ENCODE measurements around the gene TCF25. TPM values are rescaled to one million over a fixed set of nuclear protein-coding genes. Genes with fewer than 3 reads are reported as not detected.
A peak's percentile ranks its signal among the peaks of the same experiment; 100 is the strongest.
"Not testable (repeated sequence)": the region's sequence is repeated elsewhere in the genome, so short reads cannot be mapped to it uniquely, and the experiment has no call there.

The TCF25 gene
- total RNA-seq, 2 experiments from 2014 or later: 218 to 243 TPM

DNA sequence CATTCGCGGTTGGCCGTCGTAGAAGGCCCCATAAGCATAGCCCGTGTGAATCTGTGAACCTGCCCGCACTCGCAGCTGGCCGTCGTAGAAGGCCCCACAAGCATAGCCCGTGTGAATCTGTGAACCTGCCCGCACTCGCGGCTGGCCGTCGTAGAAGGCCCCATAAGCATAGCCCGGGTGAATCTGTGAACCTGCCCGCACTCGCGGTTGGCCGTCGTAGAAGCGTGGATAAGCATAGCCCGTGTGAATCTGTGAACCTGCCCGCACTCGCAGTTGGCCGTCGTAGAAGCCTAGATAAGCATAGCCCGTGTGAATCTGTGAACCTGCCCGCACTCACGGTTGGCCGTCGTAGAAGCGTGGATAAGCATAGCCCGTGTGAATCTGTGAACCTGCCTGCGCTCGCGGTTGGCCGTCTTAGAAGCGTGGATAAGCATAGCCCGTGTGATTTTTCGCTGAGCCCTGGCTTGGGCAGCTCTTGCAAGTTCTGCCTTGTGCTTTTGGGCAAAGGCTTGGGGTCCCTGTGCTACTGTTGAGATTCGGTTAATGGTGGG, 38.5 kb upstream of the TCF25 start:
- Mint-ChIP-seq H3K4me1 (peaks cover 12% of the 10 kb centered on the region), H3K9me3 (peaks cover 14% of the 10 kb centered on the region), H3K27me3 (peaks cover 28% of the 10 kb centered on the region)
- H3K27ac Mint-ChIP-seq; POLR2A ChIA-PET; DNase-seq; H3K36me3 Mint-ChIP-seq; H3K4me3 Mint-ChIP-seq; ATAC-seq (ENCODE audit: low read depth): not testable (repeated sequence)

DNA sequence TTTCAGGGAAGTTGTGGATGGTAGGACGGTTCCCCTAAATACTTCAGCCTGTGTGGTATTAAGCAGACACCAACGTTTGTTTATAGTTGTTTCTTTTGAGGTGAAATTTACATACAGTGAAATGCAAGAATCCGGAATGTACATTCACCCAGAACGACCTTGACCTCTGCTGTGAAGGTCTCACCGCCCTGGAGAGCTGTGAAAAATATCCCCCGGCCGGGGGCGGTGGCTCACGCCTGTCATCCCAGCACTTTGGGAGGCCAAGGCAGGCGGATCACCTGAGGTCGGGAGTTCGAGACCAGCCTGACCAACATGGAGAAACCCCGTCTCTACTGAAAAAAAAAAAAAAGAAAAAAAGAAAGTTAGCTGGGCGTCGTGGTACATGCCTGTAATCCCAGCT, 36.9 kb upstream of the TCF25 start:
- DNase-seq; H3K4me3 Mint-ChIP-seq; H3K36me3 Mint-ChIP-seq; H3K27ac Mint-ChIP-seq; ATAC-seq (ENCODE audit: low read depth); POLR2A ChIA-PET: not testable (repeated sequence)
- H3K9me3 Mint-ChIP-seq: peaks cover 14% of the 10 kb centered on the region
- H3K4me1 Mint-ChIP-seq: peaks cover 19% of the 10 kb centered on the region
- H3K27me3 Mint-ChIP-seq: peaks cover 23% of the 10 kb centered on the region

DNA sequence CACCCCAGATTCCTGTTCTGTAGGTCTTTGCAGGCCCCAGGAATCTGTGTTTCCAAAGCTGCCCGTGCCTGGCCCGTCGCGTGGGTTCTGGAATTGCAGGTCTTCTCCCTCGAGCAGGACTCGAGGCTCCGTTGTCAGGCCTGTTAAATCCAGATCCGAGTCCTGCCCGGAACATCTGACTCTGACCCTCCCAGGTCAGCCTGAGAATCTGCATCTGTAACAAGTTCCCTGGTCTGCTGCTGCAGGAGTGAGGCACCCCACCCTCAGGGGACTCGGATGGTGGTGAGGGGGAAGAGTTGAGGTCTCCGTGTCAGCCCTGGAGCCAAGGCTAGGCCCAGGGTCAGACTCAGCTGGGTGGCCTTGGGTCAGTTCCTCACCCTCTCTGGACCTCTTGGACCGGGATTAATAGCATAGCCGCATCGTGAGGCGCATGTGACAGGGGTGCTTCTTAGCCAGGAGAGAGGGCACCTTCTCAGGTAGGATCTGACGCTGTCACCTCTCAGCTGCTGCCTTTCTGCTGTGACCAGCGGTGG, 36.3 kb upstream of the TCF25 start:
- ATAC-seq (ENCODE audit: low read depth) (no peak), DNase-seq (no peak)
- Mint-ChIP-seq H3K27me3 (peaks cover 20% of the 10 kb centered on the region), H3K4me3 (peak overlapping the region; percentile 73), H3K27ac (no peak overlapping the region), H3K36me3 (no peaks in the 10 kb centered on the region), H3K4me1 (peaks cover 19% of the 10 kb centered on the region), H3K9me3 (peaks cover 14% of the 10 kb centered on the region)
- POLR2A ChIA-PET: interaction anchor here (0.6 to 1.0 kb wide), 7 partner anchors 9 to 137 kb away, joined by 3 read pairs; partner anchors contain the start of gene TCF25

DNA sequence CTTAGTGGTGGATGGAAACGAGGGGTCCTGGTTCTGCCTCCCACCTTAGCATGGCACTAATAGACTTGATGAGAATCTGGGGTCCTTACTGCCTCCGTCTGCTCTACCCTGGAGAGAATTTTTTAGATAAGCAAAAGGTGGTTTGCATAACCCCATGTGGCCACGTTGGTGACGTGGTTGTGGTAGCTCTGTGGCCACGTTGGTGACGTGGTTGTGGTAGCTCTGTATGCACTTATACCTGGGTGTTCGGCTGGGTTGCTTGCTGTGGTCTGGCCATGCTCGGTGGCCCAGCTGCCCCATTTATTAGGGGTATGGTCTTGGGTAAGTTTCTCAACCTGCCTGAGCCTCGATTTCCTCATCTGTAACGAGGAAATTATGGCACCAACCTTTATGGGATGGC, 32.1 kb upstream of the TCF25 start:
- DNase-seq (peak; percentile 85), ATAC-seq (ENCODE audit: low read depth) (peak; percentile 55)
- Mint-ChIP-seq H3K4me3 (peak overlapping the region; percentile 54), H3K4me1 (peaks cover 29% of the 10 kb centered on the region), H3K36me3 (no peaks in the 10 kb centered on the region), H3K27me3 (peaks cover 32% of the 10 kb centered on the region), H3K27ac (peak overlapping the region; percentile 81), H3K9me3 (no peaks in the 10 kb centered on the region)
- POLR2A ChIA-PET: interaction anchor here (0.7 to 1.6 kb wide), 3 partner anchors 14 to 32 kb away, joined by 4 to 8 read pairs (median 4); partner anchors contain the start of genes FANCA and TCF25

DNA sequence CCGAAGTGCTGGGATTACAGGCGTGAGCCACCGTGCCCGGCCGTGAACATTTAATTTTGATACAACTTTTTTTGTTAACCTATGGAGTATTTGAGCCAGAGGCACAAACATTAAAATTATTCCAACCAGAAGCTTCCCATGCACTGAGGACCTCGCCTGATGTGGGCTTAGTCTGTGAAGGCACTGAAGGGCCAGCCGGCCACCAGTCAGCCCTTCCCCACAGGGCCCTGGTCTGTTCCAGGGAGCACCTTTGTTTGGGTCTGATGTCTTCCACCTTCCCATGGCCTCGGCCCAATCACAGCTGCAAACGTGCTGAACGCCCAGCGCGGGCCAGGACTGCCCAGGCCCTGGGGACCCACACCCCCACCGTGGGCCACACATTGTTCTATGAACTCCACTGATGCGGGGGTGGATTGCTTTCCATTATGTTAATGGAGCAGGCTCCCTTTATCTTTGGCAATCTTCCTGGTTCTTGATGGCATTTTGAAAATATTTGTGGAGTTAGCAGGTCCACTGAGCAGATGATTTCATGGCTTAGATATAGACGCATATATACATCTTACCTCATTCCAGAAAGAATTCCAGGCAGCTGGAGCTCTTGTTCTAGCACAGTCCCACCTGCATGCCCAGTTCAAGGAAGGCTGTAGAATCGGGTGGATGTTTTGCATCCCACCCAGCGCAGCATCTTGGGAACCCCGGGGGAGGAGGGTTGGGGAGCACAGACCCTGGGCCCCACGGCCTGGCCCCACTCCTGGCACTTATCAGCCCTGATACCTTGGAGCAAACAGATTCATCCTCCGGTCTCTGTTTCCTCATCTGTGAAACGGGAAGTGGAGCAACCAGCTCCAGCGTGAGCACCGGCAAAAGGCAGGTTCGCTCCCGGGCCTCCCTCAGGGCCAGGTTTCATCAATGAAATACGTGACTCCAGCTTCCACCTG, 30.7 kb upstream of the TCF25 start:
- Mint-ChIP-seq H3K9me3 (no peaks in the 10 kb centered on the region), H3K27ac (no peak overlapping the region), H3K4me3 (no peak overlapping the region), H3K27me3 (peaks cover 40% of the 10 kb centered on the region), H3K4me1 (peaks cover 23% of the 10 kb centered on the region), H3K36me3 (no peaks in the 10 kb centered on the region)
- ATAC-seq (ENCODE audit: low read depth) (no peak), DNase-seq (no peak)
- POLR2A ChIA-PET: interaction anchor here (0.6 to 0.7 kb wide), 2 partner anchors 21 to 744 kb away, joined by 3 to 4 read pairs; no protein-coding TSS in a partner anchor

DNA sequence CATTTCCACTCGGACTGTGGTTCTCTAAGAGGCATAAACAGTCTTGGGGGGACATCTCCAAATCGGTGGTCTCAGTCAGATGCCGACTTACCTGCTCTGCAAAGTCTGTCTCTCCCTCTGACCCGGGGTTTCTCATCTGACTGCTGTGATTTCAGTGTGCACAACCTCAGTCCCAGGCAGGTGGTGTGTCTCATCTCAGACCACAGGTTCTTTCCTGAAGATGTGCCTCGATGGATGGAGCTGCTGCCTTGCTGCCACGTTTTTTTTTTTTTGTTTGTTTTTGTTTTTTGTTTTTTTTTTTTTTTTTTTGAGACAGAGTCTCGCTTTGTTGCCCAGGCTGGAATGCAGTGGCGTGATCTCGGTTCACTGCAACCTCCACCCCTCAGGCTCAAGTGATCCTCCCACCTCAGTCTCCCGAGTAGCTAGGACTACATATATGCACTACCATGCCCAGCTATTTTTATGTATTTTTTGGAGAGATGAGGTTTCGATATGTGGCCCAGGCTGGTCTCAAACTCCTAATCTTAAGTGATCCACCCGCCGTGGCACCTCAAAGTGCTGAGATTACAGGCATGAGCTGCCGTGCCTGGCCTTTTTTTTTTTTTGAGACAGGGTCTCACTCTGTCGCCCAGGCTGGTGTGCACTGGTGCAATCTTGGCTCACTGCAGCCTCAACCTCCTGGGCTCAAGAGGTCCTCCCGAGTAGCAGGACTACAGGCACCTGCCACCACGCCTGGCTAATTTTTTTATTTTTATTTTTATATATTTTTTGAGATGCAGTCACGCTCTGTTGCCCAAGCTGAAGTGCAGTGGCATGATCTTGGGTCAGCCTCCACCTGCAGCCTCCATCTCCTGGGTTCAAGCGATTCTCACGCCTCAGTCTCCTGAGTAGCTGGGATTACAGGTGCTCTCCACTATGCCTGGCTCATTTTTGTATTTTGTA, 29.7 kb upstream of the TCF25 start:
- Mint-ChIP-seq H3K4me3 (no peak overlapping the region), H3K27ac (no peak overlapping the region)
- POLR2A ChIA-PET: interaction anchor here (0.6 to 1.4 kb wide), 2 partner anchors 16 to 745 kb away, joined by 3 read pairs; no protein-coding TSS in a partner anchor

DNA sequence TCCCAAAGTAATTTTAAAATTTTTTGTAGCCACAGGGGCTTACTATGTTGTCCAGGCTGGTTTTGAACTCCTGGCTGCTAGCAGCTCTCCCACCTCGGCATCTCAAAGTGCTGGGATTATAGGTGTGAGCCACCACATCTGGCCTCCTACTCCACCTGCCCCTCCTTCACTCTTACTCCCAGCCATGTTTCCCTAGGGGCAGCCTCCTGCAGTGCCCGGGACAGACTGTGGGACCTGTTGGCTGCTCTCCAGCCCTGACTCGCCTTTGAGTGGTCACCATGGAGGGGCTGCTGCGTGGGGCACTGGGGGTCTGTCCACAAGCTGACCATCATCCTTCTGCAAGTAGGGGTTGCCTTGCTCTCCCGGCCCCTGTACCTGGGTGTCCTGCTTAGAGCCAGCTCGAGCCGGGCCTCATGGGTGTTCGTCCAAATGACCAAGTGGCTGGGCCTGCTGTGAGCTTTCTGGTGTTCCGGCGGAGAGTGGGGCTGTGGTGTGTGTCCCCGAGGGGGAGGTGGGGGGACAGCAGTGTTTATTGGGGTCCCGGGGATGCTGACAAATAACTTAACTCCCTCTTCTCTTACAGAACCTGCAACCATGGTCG, 28.6 kb upstream of the TCF25 start:
- POLR2A ChIA-PET: interaction anchor here (1.4 kb wide), 2 partner anchors 15 to 28 kb away, joined by 3 read pairs; no protein-coding TSS in a partner anchor
- peaks cover 32% of the 10 kb centered on the region for H3K27me3 Mint-ChIP-seq

More for the DNA sequence above, 29.7 kb upstream of the TCF25 start:
- ATAC-seq (ENCODE audit: low read depth) (no peak), DNase-seq (no peak)
- no peaks in the 10 kb centered on the region for H3K9me3 Mint-ChIP-seq
- H3K36me3 Mint-ChIP-seq: no peaks in the 10 kb centered on the region
- peaks cover 40% of the 10 kb centered on the region for H3K27me3 Mint-ChIP-seq
- peaks cover 18% of the 10 kb centered on the region for H3K4me1 Mint-ChIP-seq

DNA sequence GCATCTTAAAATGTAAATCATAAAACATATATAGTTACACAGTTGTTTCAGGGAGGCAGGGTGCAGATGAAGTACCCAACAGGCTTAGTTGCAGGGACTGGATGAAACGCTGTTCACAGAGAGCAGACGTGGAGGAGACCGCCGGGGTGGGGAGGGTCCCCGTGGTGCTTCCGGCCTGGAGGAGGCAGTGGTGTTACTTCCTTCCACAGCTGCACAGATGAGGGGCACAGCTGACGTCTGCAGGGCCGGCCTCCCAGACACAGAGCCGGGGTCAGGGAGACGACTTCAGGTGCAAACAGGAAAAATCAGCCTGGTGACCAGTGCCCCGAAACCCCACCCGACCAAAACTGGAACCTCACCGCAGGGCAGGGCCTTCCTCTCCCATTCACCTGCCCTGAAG, 28.0 kb upstream of the TCF25 start:
- POLR2A ChIA-PET: interaction anchor here (1.4 kb wide), 2 partner anchors 15 to 28 kb away, joined by 3 read pairs; no protein-coding TSS in a partner anchor
- Mint-ChIP-seq H3K4me1 (peaks cover 17% of the 10 kb centered on the region), H3K9me3 (no peaks in the 10 kb centered on the region), H3K27me3 (peaks cover 30% of the 10 kb centered on the region), H3K27ac (no peak overlapping the region), H3K36me3 (no peaks in the 10 kb centered on the region), H3K4me3 (peak overlapping the region; percentile 28)
- ATAC-seq (ENCODE audit: low read depth) (peak; percentile 47), DNase-seq (no peak)

More for the DNA sequence above, 28.6 kb upstream of the TCF25 start:
- Mint-ChIP-seq H3K27ac (no peak overlapping the region), H3K36me3 (no peaks in the 10 kb centered on the region), H3K4me1 (peaks cover 17% of the 10 kb centered on the region), H3K4me3 (no peak overlapping the region), H3K9me3 (no peaks in the 10 kb centered on the region)
- ATAC-seq (ENCODE audit: low read depth): no peak
- no peak for DNase-seq

DNA sequence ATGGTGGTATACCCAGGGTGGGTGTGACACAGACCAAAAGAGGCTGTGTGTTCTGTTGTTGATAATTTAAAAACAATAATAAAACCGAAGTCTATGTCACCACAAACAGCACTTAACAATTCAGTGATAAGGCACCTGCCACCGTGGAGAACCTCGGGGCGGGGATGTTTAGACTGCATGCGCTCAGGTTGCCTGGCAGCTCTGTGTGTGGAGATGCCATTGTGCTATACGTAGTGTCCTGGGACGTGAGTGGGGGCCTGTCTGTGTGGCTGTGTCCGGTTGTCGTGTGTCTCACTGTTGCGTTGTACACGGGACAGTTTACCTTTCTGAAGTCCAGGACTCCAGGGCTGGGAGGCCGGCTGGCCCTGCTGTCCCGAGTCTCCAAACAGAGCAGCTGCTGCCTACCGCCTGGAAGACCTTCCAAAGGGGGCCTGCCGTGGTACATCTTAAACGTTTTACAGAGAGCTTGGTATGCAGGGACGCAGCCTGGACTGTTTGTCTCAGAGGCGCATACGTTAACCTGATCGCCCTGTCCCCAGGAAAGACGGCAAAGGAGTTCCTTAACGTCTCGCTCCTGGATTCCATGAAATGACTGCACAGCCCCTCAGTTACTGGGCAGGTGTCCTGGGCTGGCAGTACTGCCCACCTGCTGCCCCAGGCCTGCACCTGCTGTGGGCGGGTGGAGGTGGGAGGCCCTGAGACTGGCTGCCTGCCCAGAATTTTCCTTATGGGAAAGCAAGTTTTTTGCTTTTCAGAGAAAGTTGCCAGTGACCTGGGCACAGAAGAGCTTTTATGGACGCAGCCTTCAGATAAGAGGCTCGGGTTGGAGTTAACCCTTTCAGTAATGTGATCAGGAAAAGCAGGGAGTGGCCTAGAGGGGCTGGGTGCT, 26.1 kb upstream of the TCF25 start:
- H3K27ac Mint-ChIP-seq: no peak overlapping the region

DNA sequence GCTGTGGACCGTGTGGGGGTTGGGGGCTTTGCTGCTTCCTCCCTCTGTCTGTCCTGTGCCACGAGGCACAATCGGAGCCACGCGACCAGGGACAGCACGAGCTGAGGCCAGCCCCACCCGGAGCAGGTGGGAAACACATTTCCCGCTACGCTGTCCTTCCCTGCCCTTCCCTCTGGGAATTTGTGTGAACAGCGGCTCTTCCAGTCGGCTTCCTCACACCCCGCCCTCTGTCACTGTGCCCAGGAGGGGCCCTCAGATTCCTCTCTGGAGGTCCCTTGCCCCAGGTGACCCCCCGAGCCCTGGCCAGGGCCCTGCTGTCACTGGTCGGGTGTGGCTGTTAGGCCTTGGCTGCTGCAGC, 25.5 kb upstream of the TCF25 start:
- Mint-ChIP-seq H3K4me3 (no peak overlapping the region), H3K36me3 (no peaks in the 10 kb centered on the region), H3K27ac (no peak overlapping the region), H3K9me3 (no peaks in the 10 kb centered on the region), H3K4me1 (peaks cover 9% of the 10 kb centered on the region), H3K27me3 (peaks cover 24% of the 10 kb centered on the region)
- POLR2A ChIA-PET: no interaction called here
- ATAC-seq (ENCODE audit: low read depth) (no peak), DNase-seq (no peak)

More for the DNA sequence above, 26.1 kb upstream of the TCF25 start:
- DNase-seq (no peak), ATAC-seq (ENCODE audit: low read depth) (no peak)
- POLR2A ChIA-PET: interaction anchor here (0.6 kb wide), 1 partner anchor 26 kb away, joined by 3 read pairs; the partner anchor contains the start of gene TCF25
- H3K4me3 Mint-ChIP-seq: no peak overlapping the region
- H3K9me3 Mint-ChIP-seq: no peaks in the 10 kb centered on the region
- no peaks in the 10 kb centered on the region for H3K36me3 Mint-ChIP-seq
- peaks cover 10% of the 10 kb centered on the region for H3K4me1 Mint-ChIP-seq
- H3K27me3 Mint-ChIP-seq: peaks cover 26% of the 10 kb centered on the region

DNA sequence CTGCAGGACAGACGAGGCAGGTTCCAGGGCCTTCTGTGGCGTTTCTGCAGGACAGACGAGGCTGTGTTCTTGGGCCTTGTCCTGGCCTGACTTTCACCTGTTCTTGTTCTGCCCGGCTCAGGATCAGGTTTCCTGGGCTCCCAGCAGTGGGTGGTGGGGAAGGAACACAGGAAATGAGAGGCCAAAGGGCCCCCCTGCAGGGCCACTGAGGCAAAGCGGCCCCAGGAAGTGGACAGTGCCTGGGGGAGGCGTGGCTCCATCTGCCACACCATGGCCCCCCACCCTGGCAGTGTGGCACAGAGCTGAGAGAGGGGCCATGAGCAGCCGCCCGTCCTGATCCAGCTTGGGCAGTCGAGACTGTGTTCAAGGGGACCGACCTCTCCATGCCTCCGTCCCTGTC, 24.4 kb upstream of the TCF25 start:
- Mint-ChIP-seq H3K4me3 (no peak overlapping the region), H3K36me3 (no peaks in the 10 kb centered on the region), H3K4me1 (peaks cover 9% of the 10 kb centered on the region), H3K27ac (no peak overlapping the region), H3K9me3 (no peaks in the 10 kb centered on the region), H3K27me3 (peaks cover 26% of the 10 kb centered on the region)
- POLR2A ChIA-PET: no interaction called here
- no peak for ATAC-seq (ENCODE audit: low read depth)
- no peak for DNase-seq

Data from activated naive CD8-positive, alpha-beta T cell treated with anti-CD3 and anti-CD28 coated beads, Interleukin-2, amount 10 ng/mL, durations not matched to agents 7 days and 5 days (primary cell).